Activated B cell treated with CpG ODN at 0.5 μM for 24 hours (primary cell): ENCODE results near the gene ANKRD6. TPM values are rescaled to one million over a fixed set of nuclear protein-coding genes. Genes with fewer than 3 reads are reported as not detected.

Source experiments
- ATAC-seq: fragments of 200-7000 bp; cut with Tn5 transposase; one replicate; pipeline ENCODE4 v1.10.0; 2021; ENCODE audit warnings: low read depth, mild to moderate bottlenecking, moderate library complexity
- CTCF ChIA-PET: fragments of 350-600 bp; sonication (Branson Sonifier 250); formaldehyde crosslinking; loops from one replicate; lab custom pipeline; 2021; ENCODE audit warnings: antibody characterized with exemption; lab: Charles Lee
- POLR2A ChIA-PET: fragments of 350-600 bp; sonication (Branson Sonifier 250); formaldehyde crosslinking; loops from one replicate; lab custom pipeline; 2021; ENCODE audit warnings: antibody characterized with exemption; lab: Charles Lee
- DNase-seq: peaks from one replicate; pipeline ENCODE4 v3.0.0; 2022
- H3K27ac Mint-ChIP-seq: one replicate; pipeline ENCODE4 v1.8.0; 2020; ENCODE audit warnings: mixed read lengths
- H3K27me3 Mint-ChIP-seq: one replicate; pipeline ENCODE4 v1.8.0; 2021; ENCODE audit warnings: mixed read lengths
- H3K36me3 Mint-ChIP-seq: one replicate; pipeline ENCODE4 v1.8.0; 2021; ENCODE audit warnings: low read depth, mixed read lengths
- H3K4me1 Mint-ChIP-seq: one replicate; pipeline ENCODE4 v1.8.0; 2021; ENCODE audit warnings: mixed read lengths
- H3K4me3 Mint-ChIP-seq: one replicate; pipeline ENCODE4 v1.8.0; 2020; ENCODE audit warnings: mild to moderate bottlenecking, mixed read lengths
- H3K9me3 Mint-ChIP-seq: one replicate; pipeline ENCODE4 v1.8.0; 2020; ENCODE audit warnings: mixed read lengths
- intact Hi-C: fragments of 100-400 bp; cut with micrococcal nuclease; formaldehyde crosslinking; loops from one replicate; pipeline ENCODE4 v1.15.1; 2024
- total RNA-seq: library from RNA; stranded (reverse); gene quantifications from 2 replicates; pipeline ENCODE4 v1.2.3, GENCODE V29; 2022
- TF ChIP-seq, protein P1 (sequence below): fragments of 200-600 bp; IDR thresholded peaks from one replicate; pipeline ENCODE4 v1.8.0; 2022; ENCODE audit warnings: antibody characterized with exemption, mild to moderate bottlenecking

ANKRD6 gene
- total RNA-seq, 1 donor from 2014 or later, result 9.6 TPM

DNA sequence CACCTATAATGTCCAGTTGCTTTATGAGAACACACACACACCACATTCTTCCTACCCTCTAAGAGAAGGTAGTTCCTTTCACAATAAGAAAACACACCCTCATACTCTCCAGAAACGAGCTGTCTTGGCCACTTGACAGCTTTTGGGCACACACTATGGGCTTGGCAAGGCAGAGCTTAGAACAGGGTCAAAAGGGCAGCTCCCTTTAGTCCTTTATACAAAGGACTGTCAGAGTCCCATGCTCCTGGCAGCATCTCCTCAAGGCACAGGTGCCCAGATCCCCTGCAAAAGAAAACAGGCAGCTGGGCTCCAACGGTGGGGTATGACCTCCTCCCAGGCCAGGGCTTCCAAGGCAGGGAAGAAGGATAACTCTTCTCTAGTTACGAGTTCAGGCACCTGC lies 210.5 kb downstream of the ANKRD6 start:
- TF ChIP-seq, protein P1, sequence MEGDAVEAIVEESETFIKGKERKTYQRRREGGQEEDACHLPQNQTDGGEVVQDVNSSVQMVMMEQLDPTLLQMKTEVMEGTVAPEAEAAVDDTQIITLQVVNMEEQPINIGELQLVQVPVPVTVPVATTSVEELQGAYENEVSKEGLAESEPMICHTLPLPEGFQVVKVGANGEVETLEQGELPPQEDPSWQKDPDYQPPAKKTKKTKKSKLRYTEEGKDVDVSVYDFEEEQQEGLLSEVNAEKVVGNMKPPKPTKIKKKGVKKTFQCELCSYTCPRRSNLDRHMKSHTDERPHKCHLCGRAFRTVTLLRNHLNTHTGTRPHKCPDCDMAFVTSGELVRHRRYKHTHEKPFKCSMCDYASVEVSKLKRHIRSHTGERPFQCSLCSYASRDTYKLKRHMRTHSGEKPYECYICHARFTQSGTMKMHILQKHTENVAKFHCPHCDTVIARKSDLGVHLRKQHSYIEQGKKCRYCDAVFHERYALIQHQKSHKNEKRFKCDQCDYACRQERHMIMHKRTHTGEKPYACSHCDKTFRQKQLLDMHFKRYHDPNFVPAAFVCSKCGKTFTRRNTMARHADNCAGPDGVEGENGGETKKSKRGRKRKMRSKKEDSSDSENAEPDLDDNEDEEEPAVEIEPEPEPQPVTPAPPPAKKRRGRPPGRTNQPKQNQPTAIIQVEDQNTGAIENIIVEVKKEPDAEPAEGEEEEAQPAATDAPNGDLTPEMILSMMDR, result no peak
- H3K9me3 Mint-ChIP-seq, result no peaks in the 10 kb centered on the region
- intact Hi-C loops, result no loop called here
- no peak overlapping the region for H3K4me3 Mint-ChIP-seq
- peaks cover 10% of the 10 kb centered on the region for H3K4me1 Mint-ChIP-seq
- POLR2A ChIA-PET, result no interaction called here
- H3K27me3 Mint-ChIP-seq, result no peaks in the 10 kb centered on the region
- CTCF ChIA-PET, result interaction anchor here (1.8 kb wide), 1 partner anchor 272 kb away, joined by 4 read pairs; no protein-coding TSS in a partner anchor
- H3K36me3 Mint-ChIP-seq, result peaks cover 69% of the 10 kb centered on the region
- DNase-seq (no peak), ATAC-seq (no peak)
- H3K27ac Mint-ChIP-seq, result no peak overlapping the region

DNA sequence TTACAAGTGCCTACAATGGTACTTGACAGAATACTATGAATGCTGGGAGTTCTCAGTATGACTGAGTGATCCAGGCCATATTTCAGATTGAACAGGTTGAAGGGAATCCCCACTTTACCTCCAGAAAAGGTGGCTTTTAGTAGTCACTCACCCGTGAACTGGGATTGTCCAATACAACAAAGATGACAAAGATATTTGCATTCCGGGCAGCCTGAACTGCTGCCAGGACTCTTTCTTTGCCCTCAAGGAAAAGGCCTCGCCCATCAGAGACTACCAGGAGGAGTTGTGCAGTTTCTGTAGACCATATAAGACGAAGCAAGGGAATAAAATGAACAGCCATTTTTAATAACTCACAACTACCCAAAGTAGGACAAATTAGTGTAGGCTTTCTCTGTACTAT lies 211.9 kb downstream of the ANKRD6 start:
- Mint-ChIP-seq H3K9me3 (no peaks in the 10 kb centered on the region), H3K27me3 (no peaks in the 10 kb centered on the region), H3K36me3 (peaks cover 67% of the 10 kb centered on the region), H3K4me3 (no peak overlapping the region), H3K27ac (no peak overlapping the region), H3K4me1 (no peaks in the 10 kb centered on the region)
- CTCF ChIA-PET, result no interaction called here
- intact Hi-C loops, result no loop called here
- ATAC-seq, result no peak
- TF ChIP-seq, protein P1, result no peak
- POLR2A ChIA-PET, result no interaction called here
- DNase-seq, result no peak

DNA sequence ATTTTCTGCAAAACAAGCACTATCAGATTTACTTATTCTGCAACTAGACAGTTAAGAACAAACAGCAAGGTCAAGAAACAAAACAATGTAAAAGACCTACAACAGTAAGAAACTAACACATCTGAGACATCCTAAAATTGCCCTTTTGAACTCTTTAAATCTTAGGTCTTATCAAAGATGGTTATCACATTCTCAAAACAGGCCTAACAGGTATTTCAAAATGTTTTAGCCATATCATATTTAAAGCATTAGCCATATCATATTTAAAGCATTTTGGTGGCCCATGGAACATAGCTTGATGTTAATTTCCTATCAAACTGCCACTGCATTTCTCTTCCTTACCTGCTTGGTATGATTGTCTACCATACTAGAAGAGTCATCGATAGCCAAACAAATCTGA lies 216.7 kb downstream of the ANKRD6 start:
- no peak for ATAC-seq
- Mint-ChIP-seq H3K9me3 (no peaks in the 10 kb centered on the region), H3K4me3 (no peak overlapping the region), H3K27ac (no peak overlapping the region), H3K4me1 (no peaks in the 10 kb centered on the region), H3K27me3 (no peaks in the 10 kb centered on the region), H3K36me3 (peaks cover 79% of the 10 kb centered on the region)
- ChIA-PET POLR2A (interaction anchor here (1.3 kb wide), 1 partner anchor 11 kb away, joined by 3 read pairs; no protein-coding TSS in a partner anchor), CTCF (no interaction called here)
- DNase-seq, result no peak
- intact Hi-C loops, result no loop called here
- TF ChIP-seq, protein P1, result no peak

DNA sequence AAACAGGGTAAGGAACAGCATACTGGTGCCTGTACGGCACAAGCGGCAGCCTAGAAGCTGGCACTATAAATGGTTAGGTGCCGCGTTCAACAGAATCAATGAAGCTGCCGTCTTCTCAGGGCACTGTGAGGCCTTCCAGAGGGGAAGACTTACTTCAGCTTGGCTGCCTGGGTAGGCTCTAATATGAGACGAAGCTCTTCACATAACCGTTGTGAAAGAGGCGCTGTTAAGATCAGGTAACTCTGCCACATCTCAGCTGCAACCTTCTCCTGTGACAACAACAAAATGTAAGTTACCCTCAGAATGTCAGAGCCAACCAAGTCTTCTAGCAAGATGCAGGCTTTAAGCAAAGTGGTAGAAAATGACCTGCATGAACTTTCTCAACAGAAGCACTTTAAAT lies 217.6 kb downstream of the ANKRD6 start:
- ATAC-seq, result no peak
- no peak for DNase-seq
- intact Hi-C loops, result no loop called here
- H3K4me3 Mint-ChIP-seq, result no peak overlapping the region
- H3K4me1 Mint-ChIP-seq, result no peaks in the 10 kb centered on the region
- TF ChIP-seq, protein P1, result no peak
- no peak overlapping the region for H3K27ac Mint-ChIP-seq
- no peaks in the 10 kb centered on the region for H3K27me3 Mint-ChIP-seq
- H3K9me3 Mint-ChIP-seq, result no peaks in the 10 kb centered on the region
- ChIA-PET POLR2A (interaction anchor here (0.7 to 1.3 kb wide), 2 partner anchors 11 to 333 kb away, joined by 3 to 4 read pairs; no protein-coding TSS in a partner anchor), CTCF (no interaction called here)
- H3K36me3 Mint-ChIP-seq, result peaks cover 76% of the 10 kb centered on the region

DNA sequence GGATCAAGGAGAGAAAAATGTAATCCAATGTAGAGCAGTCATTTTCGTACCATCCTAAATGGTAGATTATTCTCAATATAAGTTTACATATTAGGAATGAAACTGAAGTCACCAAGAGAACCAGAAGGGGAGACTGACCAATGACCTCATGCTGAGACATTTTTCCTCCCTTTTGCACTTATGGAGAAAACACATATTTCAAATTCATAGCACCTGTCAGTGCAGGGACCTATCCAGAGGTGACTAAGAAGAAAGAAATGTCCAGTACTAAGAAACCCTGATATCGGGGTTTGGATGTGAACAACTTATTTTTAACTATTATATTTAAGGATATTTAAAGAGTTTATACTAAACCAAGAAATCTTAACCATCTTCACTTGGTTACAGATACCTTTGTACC lies 222.2 kb downstream of the ANKRD6 start:
- DNase-seq, result no peak
- Mint-ChIP-seq H3K36me3 (peaks cover 84% of the 10 kb centered on the region), H3K27ac (no peak overlapping the region), H3K4me1 (no peaks in the 10 kb centered on the region), H3K9me3 (no peaks in the 10 kb centered on the region), H3K4me3 (no peak overlapping the region), H3K27me3 (no peaks in the 10 kb centered on the region)
- intact Hi-C loops, result no loop called here
- TF ChIP-seq, protein P1, result no peak
- ATAC-seq, result no peak
- POLR2A ChIA-PET, result no interaction called here
- CTCF ChIA-PET, result interaction anchor here (0.6 kb wide), 1 partner anchor 38 kb away, joined by 5 read pairs; no protein-coding TSS in a partner anchor
